Mesendoderm (in vitro differentiated cells): Measurements from ENCODE around the gene ISY1.
"Not testable (repeated sequence)": the region's sequence is repeated elsewhere in the genome, so short reads cannot be mapped to it uniquely, and the experiment has no call there.

ENCODE experiments used
- DNase-seq: peaks from one replicate; pipeline ENCODE4 v3.0.0; 2013
- H2AK5ac ChIP-seq: 2 replicates; pipeline ENCODE4 v1.6.1; 2013; ENCODE audit warnings: low read length, inconsistent platforms
- H2BK120ac ChIP-seq: 2 replicates; pipeline ENCODE4 v1.6.1; 2013; ENCODE audit warnings: low read depth, mild to moderate bottlenecking, low read length, moderate library complexity, mixed read lengths
- H2BK15ac ChIP-seq: replicated peaks from 2 replicates; pipeline ENCODE4 v1.6.1; 2013; ENCODE audit warnings: low read depth, mild to moderate bottlenecking, moderate library complexity
- H2BK5ac ChIP-seq: 2 replicates; pipeline ENCODE4 v1.6.1; 2013; ENCODE audit warnings: low read length, inconsistent platforms
- H3K18ac ChIP-seq: 2 replicates; pipeline ENCODE4 v1.6.1; 2013; ENCODE audit warnings: mild to moderate bottlenecking, low read length, mixed read lengths
- H3K23ac ChIP-seq: one replicate; pipeline ENCODE4 v1.6.1; 2013; ENCODE audit warnings: low read length
- H3K27ac ChIP-seq: 2 replicates; pipeline ENCODE4 v1.5.1; 2013; ENCODE audit warnings: low read depth, mild to moderate bottlenecking, inconsistent platforms, low read length, moderate library complexity
- H3K27me3 ChIP-seq: 2 replicates; pipeline ENCODE4 v1.6.1; 2013; ENCODE audit warnings: low read length, control low read depth, mild to moderate bottlenecking, inconsistent platforms; ENCODE audit not compliant: insufficient read depth, poor library complexity
- H3K36me3 ChIP-seq: 2 replicates; pipeline ENCODE4 v1.6.1; 2013; ENCODE audit warnings: low read length, inconsistent platforms; ENCODE audit not compliant: control insufficient read depth, insufficient read depth
- H3K4ac ChIP-seq: one replicate; pipeline ENCODE4 v1.6.1; 2013; ENCODE audit warnings: low read depth, mild to moderate bottlenecking, low read length, moderate library complexity
- H3K4me1 ChIP-seq: 2 replicates; pipeline ENCODE4 v1.6.1; 2013; ENCODE audit warnings: low read depth, low read length, inconsistent platforms; ENCODE audit not compliant: control insufficient read depth
- H3K4me2 ChIP-seq: 2 replicates; pipeline ENCODE4 v1.6.1; 2013; ENCODE audit warnings: low read length
- H3K4me3 ChIP-seq: 2 replicates; pipeline ENCODE4 v1.5.1; 2013; ENCODE audit warnings: mild to moderate bottlenecking, low read length
- H3K56ac ChIP-seq: one replicate; pipeline ENCODE4 v1.6.1; 2013; ENCODE audit warnings: low read length
- H3K79me1 ChIP-seq: 2 replicates; pipeline ENCODE4 v1.6.1; 2013; ENCODE audit warnings: low read length, inconsistent platforms
- H3K79me2 ChIP-seq: 2 replicates; pipeline ENCODE4 v1.6.1; 2013; ENCODE audit warnings: mild to moderate bottlenecking, low read length; ENCODE audit not compliant: control insufficient read depth, insufficient read depth
- H3K9ac ChIP-seq: 2 replicates; pipeline ENCODE4 v1.6.1; 2013; ENCODE audit warnings: low read length, inconsistent platforms
- H4K5ac ChIP-seq: one replicate; pipeline ENCODE4 v1.6.1; 2013; ENCODE audit warnings: low read length
- H4K8ac ChIP-seq: one replicate; pipeline ENCODE4 v1.6.1; 2013; ENCODE audit warnings: low read depth, mild to moderate bottlenecking, control low read depth, low read length, moderate library complexity
- WGBS: extraction: QIAGEN DNeasy Blood & Tissue Kit; methylation state at CpG from one replicate; pipeline ENCODE4 v1.1.7; 2013; ENCODE audit warnings: low lambda C conversion rate, missing lambda C conversion rate; ENCODE audit not compliant: insufficient coverage; ENCODE audit errors: extremely low coverage; 5-methylcytosine and 5-hydroxymethylcytosine counted together

Gene ISY1

GRCh38 chr3:129184784-129185542 is 24.1 kb upstream of the ISY1 start:
- not testable (repeated sequence) for H4K8ac ChIP-seq, H4K5ac ChIP-seq, H2BK15ac ChIP-seq, H3K56ac ChIP-seq, H3K36me3 ChIP-seq, H3K18ac ChIP-seq, H3K23ac ChIP-seq, H3K27ac ChIP-seq, H3K79me1 ChIP-seq, H2AK5ac ChIP-seq, H3K4me1 ChIP-seq, DNase-seq, H2BK120ac ChIP-seq, H3K4ac ChIP-seq, H2BK5ac ChIP-seq, H3K4me3 ChIP-seq, H3K27me3 ChIP-seq, H3K4me2 ChIP-seq
- no CpG with 5 or more reads among the region's 20 CpGs for WGBS
- Histone ChIP-seq H3K79me2 (peaks cover 40% of the 10 kb centered on the region), H3K9ac (peak overlapping the region; percentile 12)

- Histone ChIP-seq H3K23ac (no peak overlapping the region), H3K79me2 (peaks cover 46% of the 10 kb centered on the region), H3K79me1 (peaks cover 1% of the 10 kb centered on the region), H2BK120ac (no peak overlapping the region), H4K8ac (no peak overlapping the region), H3K27ac (no peak overlapping the region), H3K36me3 (no peaks in the 10 kb centered on the region), H3K4me3 (peak overlapping the region; percentile 83), H2BK5ac (peak overlapping the region; percentile 65), H3K18ac (peak overlapping the region; percentile 77), H3K9ac (peak overlapping the region; percentile 89), H3K56ac (peak overlapping the region; percentile 83), H3K4me2 (peak overlapping the region; percentile 40), H3K27me3 (no peaks in the 10 kb centered on the region), H3K4ac (peak overlapping the region; percentile 48), H4K5ac (no peak overlapping the region), H2AK5ac (no peak overlapping the region), H2BK15ac (no peak overlapping the region), H3K4me1 (no peaks in the 10 kb centered on the region)
- DNase-seq = no peak
- no CpG with 5 or more reads among the region's 5 CpGs for WGBS
Observed at GRCh38 chr3:129184396-129184657, 23.5 kb upstream of the ISY1 start.

GRCh38 chr3:129183569-129184395 is 22.9 kb upstream of the ISY1 start, which contains the start of gene CNBP:
Gene CNBP, minus strand, starts transcription at chr3:129183896. Its CDS starts 12,139 bp downstream, at chr3:129171757.
- Histone ChIP-seq H3K4me1 (no peaks in the 10 kb centered on the region), H3K4me3 (peak within 1 kb of the TSS; percentile 99), H3K27me3 (no peaks in the 10 kb centered on the region), H2BK5ac (peak within 1 kb of the TSS; percentile 75), H2BK15ac (no peak within 1 kb of the TSS), H4K5ac (no peak within 1 kb of the TSS), H4K8ac (peak within 1 kb of the TSS; percentile 91), H3K4me2 (peak within 1 kb of the TSS; percentile 76), H3K36me3 (no peaks in the 10 kb centered on the region), H3K9ac (peak within 1 kb of the TSS; percentile 100), H2BK120ac (peak within 1 kb of the TSS; percentile 4), H3K27ac (peak within 1 kb of the TSS; percentile 89), H3K56ac (peak within 1 kb of the TSS; percentile 100), H2AK5ac (peak within 1 kb of the TSS; percentile 97), H3K23ac (peak within 1 kb of the TSS; percentile 100), H3K79me1 (peaks cover 1% of the 10 kb centered on the region), H3K18ac (peak within 1 kb of the TSS; percentile 92), H3K4ac (peak within 1 kb of the TSS; percentile 91), H3K79me2 (peaks cover 51% of the 10 kb centered on the region)
- DNase-seq = peak; percentile 96
- no CpG with 5 or more reads among the region's 83 CpGs for WGBS

GRCh38 chr3:129182390-129183185 is 21.7 kb upstream of the ISY1 start:
- no peaks in the 10 kb centered on the region for H3K4me1 ChIP-seq
- WGBS = no CpG with 5 or more reads among the region's 24 CpGs

GRCh38 chr3:129181819-129182218 is 21.0 kb upstream of the ISY1 start:
- peaks cover 2% of the 10 kb centered on the region for H3K36me3 ChIP-seq
- H2BK15ac ChIP-seq = no peak overlapping the region
- H3K27me3 ChIP-seq = no peaks in the 10 kb centered on the region
- H3K27ac ChIP-seq = no peak overlapping the region
- no peak overlapping the region for H2BK5ac ChIP-seq
- peak; percentile 58 for DNase-seq
- peaks cover 68% of the 10 kb centered on the region for H3K79me2 ChIP-seq
- no CpG with 5 or more reads among the region's 3 CpGs for WGBS
- H3K56ac ChIP-seq = no peak overlapping the region
- peak overlapping the region; percentile 43 for H3K4me2 ChIP-seq
- H3K18ac ChIP-seq = no peak overlapping the region
- H3K4ac ChIP-seq = no peak overlapping the region
- no peak overlapping the region for H4K8ac ChIP-seq
- H2AK5ac ChIP-seq = no peak overlapping the region
- H3K9ac ChIP-seq = peak overlapping the region; percentile 100
- H3K79me1 ChIP-seq = peaks cover 1% of the 10 kb centered on the region
- H3K4me1 ChIP-seq = no peaks in the 10 kb centered on the region
- H4K5ac ChIP-seq = no peak overlapping the region
- peak overlapping the region; percentile 10 for H3K4me3 ChIP-seq
- H3K23ac ChIP-seq = no peak overlapping the region
- H2BK120ac ChIP-seq = no peak overlapping the region

More at GRCh38 chr3:129182390-129183185, 21.7 kb upstream of the ISY1 start:
- peak overlapping the region; percentile 100 for H3K56ac ChIP-seq
- no peak overlapping the region for H3K4ac ChIP-seq
- no peak overlapping the region for H2BK15ac ChIP-seq
- peaks cover 60% of the 10 kb centered on the region for H3K79me2 ChIP-seq
- H2BK120ac ChIP-seq = no peak overlapping the region
- H3K27me3 ChIP-seq = no peaks in the 10 kb centered on the region
- no peak overlapping the region for H2AK5ac ChIP-seq
- peak overlapping the region; percentile 52 for H2BK5ac ChIP-seq
- H3K36me3 ChIP-seq = peaks cover 2% of the 10 kb centered on the region
- peak overlapping the region; percentile 89 for H3K27ac ChIP-seq
- H3K23ac ChIP-seq = peak overlapping the region; percentile 16
- H3K9ac ChIP-seq = peak overlapping the region; percentile 100
- DNase-seq = peak; percentile 41
- peak overlapping the region; percentile 44 for H4K5ac ChIP-seq
- H4K8ac ChIP-seq = no peak overlapping the region
- peak overlapping the region; percentile 92 for H3K18ac ChIP-seq
- peak overlapping the region; percentile 99 for H3K4me3 ChIP-seq
- peak overlapping the region; percentile 76 for H3K4me2 ChIP-seq
- peaks cover 1% of the 10 kb centered on the region for H3K79me1 ChIP-seq
